Measurements from ENCODE around the gene PRPSAP1.

PRPSAP1 gene

DNA sequence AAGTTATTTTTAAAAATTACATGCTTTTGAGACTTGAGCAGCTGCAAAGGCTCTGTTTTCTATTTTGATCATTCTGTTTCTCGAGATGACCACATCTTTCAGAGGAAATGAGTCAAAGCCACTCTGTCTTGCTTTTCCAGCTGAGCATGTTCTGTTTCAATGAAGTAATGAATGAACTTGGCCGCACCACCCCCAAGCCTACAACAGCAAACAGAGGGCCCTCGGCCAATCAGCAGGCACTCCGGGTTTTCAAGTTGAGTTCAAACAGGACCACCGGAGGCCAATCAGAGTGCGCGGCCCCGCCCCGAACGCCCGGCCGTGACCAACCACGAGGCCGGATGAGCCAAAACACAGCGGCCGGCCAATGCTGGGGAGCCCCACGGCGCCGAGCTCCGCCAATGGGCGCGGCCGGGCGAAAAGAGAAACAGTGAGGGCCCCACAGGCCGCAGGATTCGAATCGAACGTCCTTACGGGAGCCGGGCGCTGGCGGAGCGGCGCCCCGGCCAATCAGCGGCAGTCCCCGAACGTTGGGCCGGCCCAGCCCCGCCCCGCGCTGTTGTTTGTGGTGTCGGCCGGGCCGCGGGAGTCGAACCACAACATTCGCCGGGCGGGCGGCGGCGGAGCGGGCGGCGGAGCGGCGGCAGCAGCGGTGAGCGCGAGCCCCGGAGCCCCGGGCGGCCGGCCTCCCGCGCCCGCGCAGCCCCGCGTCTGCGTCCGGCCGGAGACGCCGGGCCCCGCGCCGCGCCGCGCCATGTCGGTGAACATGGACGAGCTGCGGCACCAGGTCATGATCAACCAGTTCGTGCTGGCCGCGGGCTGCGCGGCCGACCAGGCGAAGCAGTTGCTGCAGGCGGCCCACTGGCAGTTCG is 88.7 kb downstream of the PRPSAP1 start, which contains the start of gene UBALD2:
UBALD2 (plus strand) TSS at position 594 of the 869 bp plus-strand sequence; CDS start at position 752, 158 bp downstream.
- DNase-seq (ENCODE audit: low read depth) = peak; percentile 98

GRCh38 chr17:76264425-76264754 is 89.3 kb downstream of the PRPSAP1 start:
- DNase-seq (ENCODE audit: low read depth) = no peak

DNA sequence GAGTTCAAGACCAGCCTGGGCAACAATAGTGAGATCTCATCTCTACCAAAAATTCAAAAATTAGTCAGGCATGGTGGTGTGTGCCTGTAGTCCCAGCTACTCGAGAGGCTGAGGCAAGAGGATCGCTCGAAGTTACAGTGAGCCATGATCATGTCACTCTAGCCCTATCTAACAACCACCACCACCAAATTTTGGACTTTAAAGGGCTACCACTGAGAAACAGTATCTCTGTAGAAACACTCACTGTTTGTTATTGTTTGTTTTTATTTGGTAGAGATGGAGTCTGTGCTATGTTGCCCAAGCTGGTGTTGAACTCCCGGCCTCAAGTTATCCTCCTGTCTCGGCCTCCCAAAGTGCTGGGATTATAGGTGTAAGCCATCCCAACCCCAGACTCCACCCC is 89.8 kb downstream of the PRPSAP1 start:
- DNase-seq (ENCODE audit: low read depth) = no peak

DNA sequence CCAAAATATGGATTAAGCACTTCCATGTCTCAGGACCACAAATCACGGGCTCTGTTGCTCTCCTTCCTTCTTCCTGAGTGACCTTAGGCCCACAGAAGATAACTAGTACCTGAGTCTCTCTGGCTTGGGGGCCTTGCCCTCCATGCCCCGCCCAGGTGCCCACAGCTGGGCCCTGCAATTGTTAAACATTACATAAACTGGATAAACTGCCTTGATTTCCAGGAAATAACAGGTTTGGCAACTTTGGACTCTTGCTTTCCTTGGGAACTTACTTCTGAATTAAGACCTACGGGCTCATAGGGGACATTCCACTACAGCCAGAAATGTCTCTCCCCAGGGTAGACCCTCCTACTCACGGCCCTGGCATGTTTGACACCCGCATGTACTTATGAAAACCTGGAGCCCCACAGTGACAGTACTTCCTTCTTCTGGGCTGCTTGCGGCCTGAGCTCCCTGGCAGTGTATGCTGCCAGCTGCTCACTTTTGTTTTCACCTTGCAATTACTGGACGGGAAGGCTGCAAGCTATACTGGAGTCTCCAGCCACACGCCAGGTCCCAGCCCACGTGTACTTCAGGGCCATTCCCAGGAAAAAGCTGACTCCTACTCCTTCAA is 90.9 kb downstream of the PRPSAP1 start:
- DNase-seq (ENCODE audit: low read depth) = no peak

DNA sequence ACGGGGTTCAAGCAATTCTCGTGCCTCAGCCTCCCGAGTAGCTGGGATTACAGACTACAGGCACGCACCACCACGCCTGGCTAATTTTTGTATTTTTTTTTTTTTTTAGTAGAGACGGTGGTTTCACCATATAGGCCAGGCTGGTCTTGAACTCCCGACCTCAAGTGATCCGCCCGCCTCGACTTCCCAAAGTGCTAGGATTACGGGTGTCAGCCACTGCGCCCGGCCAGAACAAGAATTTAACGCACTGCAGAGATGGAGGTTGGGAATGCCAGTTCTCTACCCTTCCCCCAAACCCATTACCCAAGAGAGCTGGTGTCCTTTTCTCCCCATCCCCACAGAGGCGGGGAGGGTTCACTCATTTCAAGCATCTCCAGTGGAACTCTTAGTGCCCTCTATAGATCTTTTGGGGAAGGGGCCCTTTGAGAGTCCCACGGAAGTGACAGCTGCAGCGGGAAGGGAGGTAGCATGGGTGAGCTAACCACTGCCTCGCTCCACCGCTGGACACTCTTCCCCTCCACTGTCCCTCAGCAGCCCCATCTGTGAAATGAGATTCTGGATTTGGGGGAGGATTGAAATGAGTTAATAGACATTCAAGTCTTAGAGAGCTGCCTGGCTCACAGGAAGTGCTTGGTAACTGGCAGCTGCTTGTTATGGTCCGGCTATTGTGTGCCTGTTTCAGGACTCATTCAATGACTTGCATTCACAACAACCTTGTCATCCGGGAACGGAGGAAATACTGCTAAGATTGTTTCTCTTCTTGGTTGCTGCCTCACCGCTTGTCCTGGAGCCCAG is 92.1 kb downstream of the PRPSAP1 start:
- no peak for DNase-seq (ENCODE audit: low read depth)

GRCh38 chr17:76260669-76261068 is 93.0 kb downstream of the PRPSAP1 start:
- no peak for DNase-seq (ENCODE audit: low read depth)

DNA sequence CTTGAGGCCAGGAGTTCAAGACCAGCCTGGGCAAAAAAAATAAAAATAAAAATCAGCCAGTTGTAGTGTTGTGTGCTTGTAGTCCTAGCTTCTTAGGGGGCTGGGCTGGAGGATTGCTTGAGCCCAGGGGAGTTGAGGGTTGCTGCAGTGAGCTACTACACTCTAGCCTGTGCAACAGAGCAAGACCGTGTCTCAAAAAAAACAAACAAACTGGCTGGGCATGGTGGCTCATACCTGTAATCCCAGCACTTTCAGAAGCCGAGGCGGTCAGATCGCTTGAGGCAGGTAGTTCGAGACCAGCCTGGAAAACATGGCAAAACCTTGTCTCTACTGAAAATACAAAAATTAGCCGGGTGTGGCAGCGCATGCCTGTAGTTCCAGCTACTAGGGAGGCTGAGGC is 93.5 kb downstream of the PRPSAP1 start:
- no peak for DNase-seq (ENCODE audit: low read depth)
